Measurements from ENCODE around the gene LCE1A.

The LCE1A gene

GRCh38 chr1:152860129-152860528, 32.9 kb downstream of the LCE1A start:
- TF ChIP-seq HDGF (IDR thresholded peaks at IDR 0.05; ENCODE audit: borderline replicate concordance) (no peak), FOXK2 (IDR thresholded peaks at IDR 0.05) (no peak), L3MBTL2 (conservative IDR thresholded peaks at IDR 0.05) (no peak), FOXM1 (IDR thresholded peaks at IDR 0.05; ENCODE audit: borderline replicate concordance) (no peak), SP1 (IDR thresholded peaks at IDR 0.05) (no peak)
- CTCF ChIA-PET, result interaction anchor here (2.3 kb wide), 1 partner anchor 10 kb away, joined by 11 read pairs; no protein-coding TSS in a partner anchor
- DNase-seq (ENCODE audit: extremely low spot score), result no peak
- POLR2A ChIA-PET, result no interaction called here

GRCh38 chr1:152861374-152861773, 34.1 kb downstream of the LCE1A start:
- ChIA-PET CTCF (interaction anchor here (2.3 kb wide), 1 partner anchor 9 kb away, joined by 11 read pairs; no protein-coding TSS in a partner anchor), POLR2A (no interaction called here)
- TF ChIP-seq ZNF384 (IDR thresholded peaks at IDR 0.05), result no peak
- no peak for TF ChIP-seq FOXA1 (IDR thresholded peaks at IDR 0.05)
- TF ChIP-seq FOXM1 (IDR thresholded peaks at IDR 0.05; ENCODE audit: borderline replicate concordance), result no peak
- no peak for TF ChIP-seq PKNOX1 (IDR thresholded peaks at IDR 0.05)
- no peak for TF ChIP-seq TARDBP (IDR thresholded peaks at IDR 0.05)
- TF ChIP-seq ELF4 (IDR thresholded peaks at IDR 0.05), result no peak
- TF ChIP-seq NFRKB (IDR thresholded peaks at IDR 0.05), result no peak
- TF ChIP-seq SUZ12 (IDR thresholded peaks at IDR 0.05), result no peak
- no peak for TF ChIP-seq L3MBTL2 (conservative IDR thresholded peaks at IDR 0.05)
- no peak for TF ChIP-seq ARNT (IDR thresholded peaks at IDR 0.05)
- TF ChIP-seq LEF1 (IDR thresholded peaks at IDR 0.05; ENCODE audit: borderline replicate concordance), result no peak
- no peak for TF ChIP-seq BHLHE40 (IDR thresholded peaks at IDR 0.05; ENCODE audit: borderline replicate concordance)
- no peak for TF ChIP-seq HDGF (IDR thresholded peaks at IDR 0.05; ENCODE audit: borderline replicate concordance)
- no peak for TF ChIP-seq SP1 (IDR thresholded peaks at IDR 0.05)
- no peak for TF ChIP-seq CTBP1 (IDR thresholded peaks at IDR 0.05; ENCODE audit: borderline replicate concordance)
- no peak for TF ChIP-seq FOXK2 (IDR thresholded peaks at IDR 0.05)
- DNase-seq (ENCODE audit: extremely low spot score), result no peak

GRCh38 chr1:152864443-152864842, 37.2 kb downstream of the LCE1A start:
- ChIA-PET CTCF (interaction anchor here (0.6 kb wide), 1 partner anchor 368 kb away, joined by 3 read pairs; no protein-coding TSS in a partner anchor), POLR2A (no interaction called here)
- no peak for DNase-seq (ENCODE audit: extremely low spot score)
- no peak for TF ChIP-seq ELF4 (IDR thresholded peaks at IDR 0.05)
- TF ChIP-seq NFRKB (IDR thresholded peaks at IDR 0.05), result no peak
- TF ChIP-seq SUZ12 (IDR thresholded peaks at IDR 0.05), result no peak
- TF ChIP-seq BHLHE40 (IDR thresholded peaks at IDR 0.05; ENCODE audit: borderline replicate concordance), result no peak
- TF ChIP-seq TARDBP (IDR thresholded peaks at IDR 0.05), result no peak
- TF ChIP-seq CTBP1 (IDR thresholded peaks at IDR 0.05; ENCODE audit: borderline replicate concordance), result no peak
- no peak for TF ChIP-seq SP1 (IDR thresholded peaks at IDR 0.05)
- no peak for TF ChIP-seq ZNF384 (IDR thresholded peaks at IDR 0.05)
- TF ChIP-seq FOXA1 (IDR thresholded peaks at IDR 0.05), result no peak
- TF ChIP-seq FOXK2 (IDR thresholded peaks at IDR 0.05), result no peak

GRCh38 chr1:152866321-152866720, 39.0 kb downstream of the LCE1A start:
- ChIA-PET POLR2A (no interaction called here), CTCF (no interaction called here)
- DNase-seq (ENCODE audit: extremely low spot score), result no peak
- TF ChIP-seq HDGF (IDR thresholded peaks at IDR 0.05; ENCODE audit: borderline replicate concordance), result no peak
- TF ChIP-seq NFRKB (IDR thresholded peaks at IDR 0.05), result no peak
- TF ChIP-seq ZNF384 (IDR thresholded peaks at IDR 0.05), result no peak
- no peak for TF ChIP-seq L3MBTL2 (conservative IDR thresholded peaks at IDR 0.05)
- no peak for TF ChIP-seq LEF1 (IDR thresholded peaks at IDR 0.05; ENCODE audit: borderline replicate concordance)
- TF ChIP-seq TARDBP (IDR thresholded peaks at IDR 0.05), result no peak
- TF ChIP-seq FOXA1 (IDR thresholded peaks at IDR 0.05), result no peak
- TF ChIP-seq ELF4 (IDR thresholded peaks at IDR 0.05), result no peak

- ChIA-PET POLR2A (no interaction called here), CTCF (interaction anchor here (0.6 to 3.4 kb wide), 7 partner anchors 9 to 323 kb away, joined by 3 to 23 read pairs (median 6); partner anchors contain the start of gene LCE7A)
- peak; percentile 86 for DNase-seq (ENCODE audit: extremely low spot score)
- TF ChIP-seq FOXM1 (IDR thresholded peaks at IDR 0.05; ENCODE audit: borderline replicate concordance), result no peak
- no peak for TF ChIP-seq FOXA1 (IDR thresholded peaks at IDR 0.05)
- no peak for TF ChIP-seq LEF1 (IDR thresholded peaks at IDR 0.05; ENCODE audit: borderline replicate concordance)
- TF ChIP-seq HDGF (IDR thresholded peaks at IDR 0.05; ENCODE audit: borderline replicate concordance), result no peak
- no peak for TF ChIP-seq PKNOX1 (IDR thresholded peaks at IDR 0.05)
- TF ChIP-seq SP1 (IDR thresholded peaks at IDR 0.05), result no peak
- TF ChIP-seq CTBP1 (IDR thresholded peaks at IDR 0.05; ENCODE audit: borderline replicate concordance), result no peak
- TF ChIP-seq ZNF384 (IDR thresholded peaks at IDR 0.05), result no peak
- TF ChIP-seq BHLHE40 (IDR thresholded peaks at IDR 0.05; ENCODE audit: borderline replicate concordance), result no peak
- no peak for TF ChIP-seq SUZ12 (IDR thresholded peaks at IDR 0.05)
- no peak for TF ChIP-seq TARDBP (IDR thresholded peaks at IDR 0.05)
Measured at GRCh38 chr1:152869808-152870419, 42.6 kb downstream of the LCE1A start.

GRCh38 chr1:152870831-152871730, 43.8 kb downstream of the LCE1A start:
- DNase-seq (ENCODE audit: extremely low spot score), result peak; percentile 60
- TF ChIP-seq CTBP1 (IDR thresholded peaks at IDR 0.05; ENCODE audit: borderline replicate concordance) (no peak), TARDBP (IDR thresholded peaks at IDR 0.05) (no peak), SUZ12 (IDR thresholded peaks at IDR 0.05) (no peak), L3MBTL2 (conservative IDR thresholded peaks at IDR 0.05) (no peak), LEF1 (IDR thresholded peaks at IDR 0.05; ENCODE audit: borderline replicate concordance) (no peak), SP1 (IDR thresholded peaks at IDR 0.05) (no peak), ZNF384 (IDR thresholded peaks at IDR 0.05) (no peak), PKNOX1 (IDR thresholded peaks at IDR 0.05) (no peak), FOXM1 (IDR thresholded peaks at IDR 0.05; ENCODE audit: borderline replicate concordance) (no peak), ARNT (IDR thresholded peaks at IDR 0.05) (no peak), ELF4 (IDR thresholded peaks at IDR 0.05) (no peak), FOXK2 (IDR thresholded peaks at IDR 0.05) (no peak), FOXA1 (IDR thresholded peaks at IDR 0.05) (no peak), NFRKB (IDR thresholded peaks at IDR 0.05) (no peak), HDGF (IDR thresholded peaks at IDR 0.05; ENCODE audit: borderline replicate concordance) (no peak)
- ChIA-PET CTCF (interaction anchor here (0.6 to 3.4 kb wide), 8 partner anchors 10 to 351 kb away, joined by 3 to 23 read pairs (median 5); partner anchors contain the start of gene LCE7A), POLR2A (no interaction called here)

Measured in HEK293T (cell line).